Neutrophil (primary cell): ENCODE data around the gene ADCY2.

Source experiments
- H3K27ac ChIP-seq: fragments of 200-600 bp; sonication (generic); 2 replicates; pipeline ENCODE4 v1.5.1; 2016; ENCODE audit warnings: mild to moderate bottlenecking, moderate library complexity
- H3K27me3 ChIP-seq: fragments of 200-600 bp; sonication (generic); 2 replicates; pipeline ENCODE4 v1.6.0; 2016; ENCODE audit warnings: mild to moderate bottlenecking
- H3K36me3 ChIP-seq: fragments of 200-600 bp; sonication (generic); 2 replicates; pipeline ENCODE4 v1.5.1; 2017
- H3K4me1 ChIP-seq, 2 experiments: fragments of 200-600 bp in 1 of 2; sonication (generic) in 1 of 2; 1 replicate in 1 of 2; 2 replicates in 1 of 2; pipeline versions ENCODE4 v1.5.1 to v1.6.1; 2013 to 2016; ENCODE audit warnings: low read depth in 1 of 2, low read length in 1 of 2, mild to moderate bottlenecking in 1 of 2, moderate library complexity in 1 of 2; ENCODE audit not compliant: control insufficient read depth in 1 of 2, insufficient read depth in 1 of 2
- H3K4me3 ChIP-seq, 2 experiments: fragments of 200-600 bp in 1 of 2; sonication (generic) in 1 of 2; 1 replicate in 1 of 2; 2 replicates in 1 of 2; pipeline ENCODE4 v1.5.1; 2013 to 2016; ENCODE audit warnings: low read depth in 1 of 2, low read length in 1 of 2, mild to moderate bottlenecking in 1 of 2, moderate library complexity in 1 of 2
- H3K9me3 ChIP-seq: fragments of 200-600 bp; sonication (generic); 2 replicates; pipeline ENCODE4 v1.5.1; 2016
- TF ChIP-seq, protein P1 (sequence below): fragments of 200-600 bp; sonication (generic); IDR thresholded peaks from 2 replicates; pipeline ENCODE4 v1.5.1; 2016; ENCODE audit warnings: antibody characterized with exemption

ADCY2 gene

DNA sequence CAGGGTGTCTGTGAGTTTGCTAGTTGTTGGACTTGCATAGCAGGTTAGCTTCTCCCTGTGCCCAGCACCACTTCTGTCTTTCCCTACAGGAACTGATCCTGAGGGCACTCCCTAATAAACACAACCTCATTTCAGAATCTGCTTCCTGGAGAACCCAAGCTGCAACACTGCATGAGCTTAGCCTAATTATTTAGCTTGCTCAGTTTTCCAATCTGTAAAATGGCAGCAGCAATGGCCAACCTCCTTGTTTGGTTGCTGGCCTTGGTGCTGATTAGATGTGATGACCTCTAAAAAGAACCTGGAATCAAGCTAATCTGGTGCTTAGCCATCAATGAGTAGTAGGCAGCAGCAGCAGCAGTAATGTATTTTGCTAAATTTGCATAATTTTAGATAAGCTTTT lies 133.9 kb downstream of the ADCY2 start:
- Histone ChIP-seq H3K27ac (no peak overlapping the region), H3K4me3 (no peak overlapping the region), H3K4me1 (no peaks in the 10 kb centered on the region), H3K9me3 (no peaks in the 10 kb centered on the region), H3K36me3 (no peaks in the 10 kb centered on the region), H3K27me3 (no peaks in the 10 kb centered on the region)
- TF ChIP-seq, protein P1, sequence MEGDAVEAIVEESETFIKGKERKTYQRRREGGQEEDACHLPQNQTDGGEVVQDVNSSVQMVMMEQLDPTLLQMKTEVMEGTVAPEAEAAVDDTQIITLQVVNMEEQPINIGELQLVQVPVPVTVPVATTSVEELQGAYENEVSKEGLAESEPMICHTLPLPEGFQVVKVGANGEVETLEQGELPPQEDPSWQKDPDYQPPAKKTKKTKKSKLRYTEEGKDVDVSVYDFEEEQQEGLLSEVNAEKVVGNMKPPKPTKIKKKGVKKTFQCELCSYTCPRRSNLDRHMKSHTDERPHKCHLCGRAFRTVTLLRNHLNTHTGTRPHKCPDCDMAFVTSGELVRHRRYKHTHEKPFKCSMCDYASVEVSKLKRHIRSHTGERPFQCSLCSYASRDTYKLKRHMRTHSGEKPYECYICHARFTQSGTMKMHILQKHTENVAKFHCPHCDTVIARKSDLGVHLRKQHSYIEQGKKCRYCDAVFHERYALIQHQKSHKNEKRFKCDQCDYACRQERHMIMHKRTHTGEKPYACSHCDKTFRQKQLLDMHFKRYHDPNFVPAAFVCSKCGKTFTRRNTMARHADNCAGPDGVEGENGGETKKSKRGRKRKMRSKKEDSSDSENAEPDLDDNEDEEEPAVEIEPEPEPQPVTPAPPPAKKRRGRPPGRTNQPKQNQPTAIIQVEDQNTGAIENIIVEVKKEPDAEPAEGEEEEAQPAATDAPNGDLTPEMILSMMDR = no peak

DNA sequence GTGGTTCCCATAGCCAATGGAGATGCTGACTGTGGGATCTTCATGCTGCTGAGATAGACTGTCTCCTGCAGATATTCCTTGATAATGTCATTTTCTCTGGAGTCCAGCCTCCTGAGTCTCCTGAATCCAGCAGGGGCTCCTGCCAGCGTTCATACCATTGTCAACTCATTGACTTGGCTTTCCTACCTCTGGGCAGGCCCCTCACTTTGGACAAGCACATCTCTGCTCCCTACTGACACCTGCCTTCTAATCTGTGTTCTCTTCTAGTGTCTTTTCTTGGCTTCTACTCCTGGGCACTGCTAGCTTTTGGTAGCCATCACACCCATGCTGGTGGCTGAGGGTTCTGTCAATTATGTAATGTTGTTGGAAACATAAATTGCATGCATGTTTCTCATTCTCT lies 138.0 kb downstream of the ADCY2 start:
- Histone ChIP-seq H3K27me3 (no peaks in the 10 kb centered on the region), H3K4me3 (no peak overlapping the region), H3K4me1 (no peaks in the 10 kb centered on the region), H3K27ac (no peak overlapping the region), H3K9me3 (no peaks in the 10 kb centered on the region), H3K36me3 (no peaks in the 10 kb centered on the region)
- TF ChIP-seq, protein P1 = no peak

DNA sequence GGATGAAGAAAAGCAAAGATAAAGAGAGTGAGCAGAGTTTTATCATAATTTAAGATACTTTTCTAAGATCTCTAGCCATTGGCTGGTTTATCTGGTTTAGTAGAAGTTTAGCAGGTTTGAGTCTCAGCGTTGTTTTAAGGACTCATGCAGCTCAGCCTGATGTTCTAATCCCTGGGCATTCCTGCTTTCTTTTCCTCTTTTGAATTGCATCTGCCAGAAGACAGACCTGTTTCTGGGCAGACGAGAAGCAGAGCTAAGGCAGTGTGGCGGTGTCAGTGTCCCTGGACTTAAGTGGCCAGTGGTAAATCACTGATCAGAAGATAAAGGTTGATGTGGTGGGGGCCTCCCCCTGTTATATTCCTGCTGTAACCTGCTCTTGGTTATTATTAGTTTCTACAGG lies 138.6 kb downstream of the ADCY2 start:
- H3K4me3 ChIP-seq = no peak overlapping the region
- TF ChIP-seq, protein P1 = no peak
- H3K27ac ChIP-seq = no peak overlapping the region
- H3K9me3 ChIP-seq = no peaks in the 10 kb centered on the region
- H3K36me3 ChIP-seq = no peaks in the 10 kb centered on the region
- H3K27me3 ChIP-seq = no peaks in the 10 kb centered on the region
- H3K4me1 ChIP-seq = no peaks in the 10 kb centered on the region

DNA sequence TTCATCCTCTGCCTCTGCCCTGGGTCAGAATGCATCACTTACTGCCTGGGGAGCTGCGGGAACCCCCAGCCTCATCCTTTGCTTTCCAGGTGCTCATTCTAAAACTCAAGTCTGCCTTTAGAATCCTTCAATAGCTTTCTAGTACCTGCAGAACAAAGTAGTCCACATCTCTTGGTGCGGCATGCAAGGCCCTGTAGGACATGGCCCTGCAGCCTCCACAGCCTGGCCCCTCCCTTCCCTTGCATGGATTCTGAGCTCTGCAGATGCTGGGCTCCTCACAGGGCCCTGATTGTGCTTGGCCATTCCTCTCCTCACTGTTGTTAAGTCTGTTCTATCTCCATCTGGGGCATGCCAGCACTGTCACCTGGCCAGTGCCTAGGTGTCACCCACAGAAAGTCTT lies 141.6 kb downstream of the ADCY2 start:
- Histone ChIP-seq H3K36me3 (no peaks in the 10 kb centered on the region), H3K27ac (no peak overlapping the region), H3K27me3 (no peaks in the 10 kb centered on the region), H3K4me3 (no peak overlapping the region), H3K4me1 (no peaks in the 10 kb centered on the region), H3K9me3 (no peaks in the 10 kb centered on the region)
- TF ChIP-seq, protein P1 = no peak

DNA sequence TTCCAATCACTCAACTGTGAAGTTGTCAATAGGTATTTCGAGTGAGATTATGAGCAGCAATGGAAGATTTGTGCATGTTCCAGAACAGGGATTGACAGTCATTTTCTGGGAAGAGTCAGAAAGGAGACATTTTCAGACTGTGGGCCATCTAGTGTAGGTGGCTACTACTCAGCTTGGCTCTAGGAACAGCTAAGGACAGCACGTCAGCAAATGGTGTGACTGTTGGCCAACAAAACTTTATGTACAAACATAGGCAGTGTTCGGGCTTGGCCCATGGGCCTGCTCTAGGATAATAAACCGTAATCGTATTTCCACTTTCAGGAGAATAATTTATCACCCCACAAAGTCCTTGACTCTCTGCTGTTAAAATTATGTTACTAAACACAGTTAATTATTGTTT lies 143.6 kb downstream of the ADCY2 start:
- TF ChIP-seq, protein P1 = no peak
- Histone ChIP-seq H3K27me3 (no peaks in the 10 kb centered on the region), H3K4me1 (no peaks in the 10 kb centered on the region), H3K9me3 (no peaks in the 10 kb centered on the region), H3K4me3 (no peak overlapping the region), H3K36me3 (no peaks in the 10 kb centered on the region), H3K27ac (no peak overlapping the region)
